Large intestine (tissue), 12 donors: ENCODE measurements around the gene ZNF169. TPM values are rescaled to one million over a fixed set of nuclear protein-coding genes. Genes with fewer than 3 reads are reported as not detected.
"Not testable (repeated sequence)": the region's sequence is repeated elsewhere in the genome, so short reads cannot be mapped to it uniquely, and the experiment has no call there.

Experiments
- DNase-seq, 2 donors: peaks; one replicate each; pipeline versions ENCODE4 v3.0.0 to v3.0.0-alpha.2; 2013
- H3K27ac ChIP-seq: one replicate; pipeline ENCODE4 v1.5.1; 2013; ENCODE audit warnings: low read length
- H3K27me3 ChIP-seq: 2 replicates; pipeline ENCODE4 v1.6.1; 2013; ENCODE audit warnings: low read length; ENCODE audit not compliant: control insufficient read depth, insufficient read depth
- H3K36me3 ChIP-seq: 2 replicates; pipeline ENCODE4 v1.6.1; 2013; ENCODE audit warnings: low read length; ENCODE audit not compliant: control insufficient read depth, insufficient read depth
- H3K4me1 ChIP-seq: one replicate; pipeline ENCODE4 v1.6.1; 2013; ENCODE audit warnings: low read length; ENCODE audit not compliant: control insufficient read depth, insufficient read depth
- H3K4me3 ChIP-seq: one replicate; pipeline ENCODE4 v1.5.1; 2013; ENCODE audit warnings: low read length
- H3K9me3 ChIP-seq: one replicate; pipeline ENCODE4 v1.6.1; 2013; ENCODE audit warnings: mild to moderate bottlenecking, low read depth, low read length, moderate library complexity; ENCODE audit not compliant: control insufficient read depth
- WGBS: methylation state at CpG from one replicate; pipeline ENCODE4 v1.1.5; 2013; ENCODE audit warnings: low lambda C conversion rate; ENCODE audit not compliant: insufficient coverage; 5-methylcytosine and 5-hydroxymethylcytosine counted together
- long read RNA-seq, 11 donors: transcript quantifications; one replicate each; lab custom pipeline, GENCODE V29; 2026
- polyA plus RNA-seq: library from polyadenylated mRNA; unstranded; fragments of 120-200 nt; gene quantifications from one replicate; pipeline ENCODE4 v1.2.1, GENCODE V29; 2013

Gene ZNF169
- polyA plus RNA-seq, result 7.9 TPM
- long read RNA-seq, donor 1, result 0 reads
- long read RNA-seq, donor 2, result 0 reads
- long read RNA-seq, donor 3, result 0 reads
- long read RNA-seq, donor 4, result 0 reads
- long read RNA-seq, donor 5, result 0 reads
- long read RNA-seq, donor 6, partial matches to known transcripts, result 0 of 1 reads
- long read RNA-seq, donor 6, other reads (novel, unspliced or antisense), result 0 of 1 reads
- long read RNA-seq, donor 7, result 0 reads
- long read RNA-seq, donor 8, result 0 reads
- long read RNA-seq, donor 9, partial matches to known transcripts, result 0 of 1 reads
- long read RNA-seq, donor 9, other reads (novel, unspliced or antisense), result 0 of 1 reads
- long read RNA-seq, donor 10, result 0 reads
- long read RNA-seq, donor 11, result 0 reads

GRCh38 chr9:94259077-94259862, at the start of gene ZNF169:
ZNF169 (plus strand) TSS chr9:94259298; CDS start chr9:94278813, 19,515 bp downstream.
- 20% methylated on average over 3 of the region's 50 CpGs for WGBS

GRCh38 chr9:94210616-94211603, 48.2 kb upstream of the ZNF169 start:
- H3K36me3 ChIP-seq, result no peaks in the 10 kb centered on the region
- no peaks in the 10 kb centered on the region for H3K4me1 ChIP-seq
- no peak for DNase-seq
- H3K4me3 ChIP-seq, result no peak overlapping the region
- no peak overlapping the region for H3K27ac ChIP-seq
- peaks cover 2% of the 10 kb centered on the region for H3K27me3 ChIP-seq
- 89% methylated on average over 3 of the region's 5 CpGs for whole genome bisulfite sequencing
- H3K9me3 ChIP-seq, result no peaks in the 10 kb centered on the region

More at GRCh38 chr9:94259077-94259862, at the start of gene ZNF169:
- no peaks in the 10 kb centered on the region for H3K27me3 ChIP-seq
- H3K9me3 ChIP-seq, result no peaks in the 10 kb centered on the region
- no peak within 1 kb of the TSS for H3K27ac ChIP-seq
- DNase-seq, result peak; percentile 80 to 84
- no peaks in the 10 kb centered on the region for H3K36me3 ChIP-seq
- peak within 1 kb of the TSS; percentile 97 for H3K4me3 ChIP-seq
- no peaks in the 10 kb centered on the region for H3K4me1 ChIP-seq

- no CpG with 5 or more reads among the region's 1 CpG for WGBS
These were observed 47.0 kb upstream of the ZNF169 start for GRCh38 chr9:94212091-94212490.

GRCh38 chr9:94212531-94212930, 46.6 kb upstream of the ZNF169 start:
- Histone ChIP-seq H3K27ac (no peak overlapping the region), H3K4me3 (no peak overlapping the region), H3K36me3 (no peaks in the 10 kb centered on the region), H3K9me3 (no peaks in the 10 kb centered on the region), H3K4me1 (no peaks in the 10 kb centered on the region), H3K27me3 (peaks cover 2% of the 10 kb centered on the region)
- no peak for DNase-seq
- WGBS, result no CpG with 5 or more reads among the region's 5 CpGs

More at GRCh38 chr9:94212091-94212490, 47.0 kb upstream of the ZNF169 start:
- Histone ChIP-seq H3K9me3 (no peaks in the 10 kb centered on the region), H3K27me3 (peaks cover 2% of the 10 kb centered on the region), H3K36me3 (no peaks in the 10 kb centered on the region), H3K4me1 (no peaks in the 10 kb centered on the region), H3K4me3 (no peak overlapping the region), H3K27ac (no peak overlapping the region)
- DNase-seq, result no peak

GRCh38 chr9:94213511-94214124, 45.5 kb upstream of the ZNF169 start:
- no peak overlapping the region for H3K27ac ChIP-seq
- peak; percentile 68 for DNase-seq
- 53% methylated on average over 2 of the region's 12 CpGs for WGBS
- H3K4me1 ChIP-seq, result no peaks in the 10 kb centered on the region
- H3K36me3 ChIP-seq, result no peaks in the 10 kb centered on the region
- no peaks in the 10 kb centered on the region for H3K9me3 ChIP-seq
- H3K4me3 ChIP-seq, result no peak overlapping the region
- H3K27me3 ChIP-seq, result peaks cover 2% of the 10 kb centered on the region

DNA sequence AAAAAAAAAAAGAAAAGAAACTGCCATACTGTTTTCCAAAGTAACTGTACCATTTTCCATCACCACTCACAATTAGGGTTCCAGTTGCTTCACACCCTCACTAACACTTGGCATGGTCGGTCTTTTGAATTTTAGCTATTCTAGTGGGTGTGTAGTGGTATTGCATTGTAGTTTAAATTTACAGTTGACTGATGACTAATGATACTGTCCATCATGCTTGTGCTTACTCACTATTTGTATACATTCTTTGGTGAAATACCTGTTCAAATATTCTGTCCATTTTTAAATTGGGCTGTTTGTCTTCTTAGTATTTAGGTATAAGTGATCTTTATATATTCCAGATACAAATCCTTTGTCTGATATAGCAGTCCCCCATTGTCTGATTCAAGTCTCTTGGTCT, 36.2 kb upstream of the ZNF169 start:
- no peak overlapping the region for H3K4me3 ChIP-seq
- H3K9me3 ChIP-seq, result no peaks in the 10 kb centered on the region
- DNase-seq, result no peak
- WGBS, result no CpG with 5 or more reads among the region's 1 CpG
- no peaks in the 10 kb centered on the region for H3K4me1 ChIP-seq
- H3K27me3 ChIP-seq, result no peaks in the 10 kb centered on the region
- no peaks in the 10 kb centered on the region for H3K36me3 ChIP-seq
- no peak overlapping the region for H3K27ac ChIP-seq

DNA sequence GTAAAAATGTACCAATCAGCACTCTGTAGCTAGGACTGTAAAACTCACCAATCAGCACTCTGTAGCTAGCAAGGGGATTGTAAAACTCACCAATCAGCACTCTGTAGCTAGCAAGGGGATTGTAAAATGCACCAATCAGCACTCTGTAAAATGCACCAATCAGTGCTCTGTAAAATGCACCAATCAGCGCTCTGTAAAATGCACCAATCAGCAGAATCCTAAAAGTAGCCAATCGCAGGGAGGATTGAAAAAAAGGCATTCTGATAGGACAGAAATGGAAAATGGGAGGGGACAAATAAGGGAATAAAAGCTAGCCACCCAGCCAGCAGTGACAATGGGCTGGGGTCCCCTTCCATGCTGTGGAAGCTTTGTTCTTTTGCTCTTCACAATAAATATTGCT, 33.7 kb upstream of the ZNF169 start:
- H3K27ac ChIP-seq, H3K36me3 ChIP-seq, H3K4me1 ChIP-seq, H3K9me3 ChIP-seq, H3K4me3 ChIP-seq, H3K27me3 ChIP-seq, DNase-seq: not testable (repeated sequence)
- no CpG with 5 or more reads among the region's 2 CpGs for WGBS

DNA sequence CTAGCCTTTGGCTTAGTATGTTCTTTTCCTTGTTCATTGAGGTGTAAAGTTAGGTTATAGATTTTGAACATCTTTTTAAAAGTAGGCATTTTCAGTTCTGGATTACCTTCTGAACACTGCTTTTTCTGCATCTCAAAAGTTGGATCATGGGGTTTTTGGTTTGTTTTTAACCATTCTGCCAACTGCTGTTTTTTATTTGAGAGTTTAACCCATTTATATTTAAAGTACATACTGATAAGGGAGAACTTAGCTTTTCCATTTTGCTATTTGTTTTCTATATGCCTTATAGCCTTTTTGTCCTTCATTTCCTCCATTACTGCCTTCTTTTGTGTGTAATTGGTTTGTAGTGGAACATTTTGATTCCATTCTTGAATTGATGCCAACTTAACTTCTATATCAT, 30.5 kb upstream of the ZNF169 start:
- Histone ChIP-seq H3K4me3 (no peak overlapping the region), H3K27ac (no peak overlapping the region), H3K27me3 (no peaks in the 10 kb centered on the region), H3K36me3 (no peaks in the 10 kb centered on the region), H3K9me3 (no peaks in the 10 kb centered on the region), H3K4me1 (no peaks in the 10 kb centered on the region)
- DNase-seq, result no peak

GRCh38 chr9:94232428-94232827, 26.7 kb upstream of the ZNF169 start:
- Histone ChIP-seq H3K36me3 (no peaks in the 10 kb centered on the region), H3K27ac (no peak overlapping the region), H3K9me3 (no peaks in the 10 kb centered on the region), H3K4me1 (no peaks in the 10 kb centered on the region), H3K27me3 (no peaks in the 10 kb centered on the region), H3K4me3 (no peak overlapping the region)
- DNase-seq, result no peak
- 75% methylated on average over 1 of the region's 3 CpGs for WGBS

DNA sequence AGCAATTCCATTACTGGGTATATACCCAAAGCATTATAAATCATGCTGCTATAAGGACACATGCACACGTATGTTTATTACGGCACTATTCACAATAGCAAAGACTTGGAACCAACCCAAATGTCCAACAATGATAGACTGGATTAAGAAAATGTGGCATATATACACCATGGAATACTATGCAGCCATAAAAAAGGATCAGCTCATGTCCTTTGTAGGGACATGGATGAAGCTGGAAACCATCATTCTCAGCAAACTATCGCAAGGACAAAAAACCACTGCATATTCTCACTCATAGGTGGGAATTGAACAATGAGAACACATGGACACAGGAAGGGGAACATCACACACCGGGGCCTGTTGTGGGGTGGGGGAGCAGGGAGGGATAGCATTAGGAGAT, 18.0 kb upstream of the ZNF169 start:
- H3K27ac ChIP-seq, H3K4me3 ChIP-seq, DNase-seq, H3K36me3 ChIP-seq, H3K4me1 ChIP-seq, H3K9me3 ChIP-seq, H3K27me3 ChIP-seq: not testable (repeated sequence)
- no CpG with 5 or more reads among the region's 4 CpGs for WGBS
